Caki2 (cell line): ENCODE results near the gene GPR55. TPM values are rescaled to one million over a fixed set of nuclear protein-coding genes. Genes with fewer than 3 reads are reported as not detected.

Experiments used
- DNase-seq: peaks from one replicate; pipeline ENCODE4 v3.0.0-alpha.2; 2015; ENCODE audit warnings: low read depth
- in situ Hi-C: cut with HindIII; loops from 2 replicates; pipeline ENCODE4 v1.10.0; 2016; ENCODE audit warnings: low sequenced_read_pairs, low pct_unique_long_range_greater_than_20kb, mixed read lengths
- total RNA-seq: library from RNA; depleted of rRNA; stranded (reverse); fragments of >200 nt; shearing (Covaris generic); gene quantifications from 2 replicates; pipeline ENCODE4 v1.2.3, GENCODE V29; 2014; ENCODE audit warnings: low replicate concordance

The GPR55 gene
- total RNA-seq, 1 experiment from 2014 or later = 0.03 TPM

DNA sequence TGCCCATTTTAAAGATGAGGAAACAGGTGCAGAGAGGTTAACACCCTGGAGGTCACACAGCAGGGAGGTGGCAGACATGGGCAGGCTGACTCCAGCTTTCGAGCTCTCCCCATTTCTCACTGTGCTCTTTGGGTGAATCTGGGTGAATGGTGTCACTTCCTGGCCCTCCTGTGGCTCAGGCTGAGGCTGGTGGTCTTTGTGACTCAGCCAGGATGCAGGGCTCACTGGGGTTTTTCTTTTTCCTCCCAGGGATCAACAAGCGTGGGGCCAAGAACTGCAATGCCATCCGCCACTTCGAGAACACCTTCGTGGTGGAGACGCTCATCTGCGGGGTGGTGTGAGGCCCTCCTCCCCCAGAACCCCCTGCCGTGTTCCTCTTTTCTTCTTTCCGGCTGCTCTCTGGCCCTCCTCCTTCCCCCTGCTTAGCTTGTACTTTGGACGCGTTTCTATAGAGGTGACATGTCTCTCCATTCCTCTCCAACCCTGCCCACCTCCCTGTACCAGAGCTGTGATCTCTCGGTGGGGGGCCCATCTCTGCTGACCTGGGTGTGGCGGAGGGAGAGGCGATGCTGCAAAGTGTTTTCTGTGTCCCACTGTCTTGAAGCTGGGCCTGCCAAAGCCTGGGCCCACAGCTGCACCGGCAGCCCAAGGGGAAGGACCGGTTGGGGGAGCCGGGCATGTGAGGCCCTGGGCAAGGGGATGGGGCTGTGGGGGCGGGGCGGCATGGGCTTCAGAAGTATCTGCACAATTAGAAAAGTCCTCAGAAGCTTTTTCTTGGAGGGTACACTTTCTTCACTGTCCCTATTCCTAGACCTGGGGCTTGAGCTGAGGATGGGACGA, 47.1 kb downstream of the GPR55 start:
- in situ Hi-C loops = no loop called here
- no peak for DNase-seq

DNA sequence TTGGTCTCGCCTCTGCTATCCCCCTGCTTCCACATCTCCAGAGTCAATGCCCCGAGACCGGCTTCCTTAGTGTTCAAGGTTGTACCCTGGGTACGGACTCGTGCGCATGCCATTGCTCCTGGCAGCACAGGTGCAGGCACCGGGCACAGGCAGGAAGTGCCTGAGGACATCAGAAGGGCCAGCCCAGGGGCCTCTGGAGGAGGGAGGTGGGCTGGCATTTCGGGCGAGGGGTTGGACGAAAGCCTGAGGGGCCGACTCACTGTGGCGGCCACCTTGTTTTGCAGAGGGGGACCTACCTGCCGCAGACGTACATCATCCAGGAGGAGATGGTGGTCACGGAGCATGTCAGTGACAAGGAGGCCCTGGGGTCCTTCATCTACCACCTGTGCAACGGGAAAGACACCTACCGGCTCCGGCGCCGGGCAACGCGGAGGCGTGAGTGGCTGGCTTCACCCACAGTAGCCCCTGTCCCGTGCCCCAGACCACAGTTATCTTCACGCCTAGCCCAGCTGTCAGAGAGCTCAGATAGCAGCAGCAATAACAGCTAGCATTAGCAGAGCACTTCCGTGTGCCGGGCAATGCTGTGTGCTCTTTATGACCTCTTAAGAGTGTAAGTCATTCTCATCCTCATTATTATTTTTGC, 47.8 kb downstream of the GPR55 start:
- no peak for DNase-seq
- in situ Hi-C loops = no loop called here

DNA sequence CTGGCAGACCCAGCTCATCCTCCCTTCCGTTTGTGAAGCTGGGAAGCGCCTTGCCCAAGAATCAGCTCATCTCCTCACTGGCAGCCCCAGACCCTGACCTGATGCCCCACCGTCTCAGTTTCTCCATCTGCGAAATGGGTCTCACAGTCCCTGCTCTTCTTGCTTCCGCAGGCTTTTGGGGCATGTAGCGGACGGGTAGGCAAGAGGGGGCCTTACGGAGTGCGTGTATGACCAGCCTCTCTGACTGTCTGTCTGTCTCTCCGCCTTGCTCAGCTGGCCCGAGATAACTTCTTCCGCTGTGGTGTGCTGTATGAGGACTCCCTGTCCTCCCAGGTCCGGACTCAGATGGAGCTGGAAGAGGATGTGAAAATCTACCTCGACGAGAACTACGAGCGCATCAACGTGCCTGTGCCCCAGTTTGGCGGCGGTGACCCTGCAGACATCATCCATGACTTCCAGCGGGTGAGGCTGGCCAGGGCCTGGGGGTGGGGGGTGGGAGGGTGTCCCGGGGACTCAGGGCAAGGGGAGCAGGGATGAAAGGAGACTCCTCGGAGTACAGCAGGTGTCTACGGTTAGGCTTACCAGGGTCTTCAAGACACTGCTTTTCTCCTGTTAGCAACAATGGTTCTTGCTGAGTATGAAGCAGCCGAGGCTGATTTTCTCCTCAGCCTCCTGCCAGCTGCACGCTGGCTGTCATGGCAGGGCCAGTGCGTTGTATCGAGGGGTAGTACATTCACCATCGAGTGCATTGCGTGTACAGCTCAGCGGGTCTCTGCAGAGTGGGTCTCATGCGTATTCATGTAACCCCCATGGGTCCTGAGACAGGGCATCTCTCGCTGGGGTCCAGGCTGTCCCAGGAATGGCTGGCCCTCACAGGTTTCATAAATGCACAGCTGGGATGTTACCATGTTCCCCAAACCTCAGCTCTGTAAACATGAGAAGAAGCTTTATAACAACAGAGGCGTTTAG, 49.4 kb downstream of the GPR55 start:
- in situ Hi-C loops = no loop called here
- no peak for DNase-seq

DNA sequence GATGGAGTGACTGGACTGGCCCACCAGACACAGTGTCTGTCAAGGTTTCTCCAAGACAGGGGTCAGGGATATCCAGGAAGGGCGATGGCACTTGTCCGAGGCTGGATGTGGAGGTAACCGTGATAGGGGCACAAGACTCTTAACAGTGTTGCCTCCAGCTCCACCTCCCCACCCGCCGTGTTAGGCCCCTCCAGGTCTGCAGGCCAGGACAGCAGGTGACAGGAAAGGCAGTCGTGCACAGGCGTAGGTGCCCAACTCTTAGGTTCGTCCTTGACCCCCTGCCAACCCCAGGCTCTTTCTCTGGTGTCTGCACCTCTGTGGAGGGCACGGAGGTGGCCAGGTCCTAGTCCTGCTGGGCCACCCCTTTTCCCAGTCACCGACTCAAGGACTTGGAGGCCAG, 50.2 kb downstream of the GPR55 start:
- DNase-seq = no peak
- in situ Hi-C loops = no loop called here

DNA sequence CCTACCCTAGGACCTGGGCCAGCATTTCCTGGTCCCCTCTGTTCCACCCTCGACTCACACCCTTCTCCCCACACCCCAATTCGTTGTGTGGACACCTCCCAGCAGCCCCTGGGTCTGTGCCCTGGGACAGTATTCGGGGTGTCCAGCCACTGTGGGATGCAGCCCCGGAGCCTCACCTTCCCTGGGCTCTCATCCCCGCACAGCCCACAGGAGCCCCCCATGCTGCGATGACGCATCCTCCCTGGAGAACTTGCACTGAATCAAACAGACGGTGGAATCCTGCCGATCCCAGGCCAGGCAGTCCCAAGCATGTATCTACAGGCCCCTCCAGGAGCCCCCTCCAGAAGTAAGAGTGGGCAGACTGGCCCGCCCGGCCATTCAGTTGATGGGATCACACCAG, 50.6 kb downstream of the GPR55 start:
- in situ Hi-C loops = no loop called here
- DNase-seq = no peak

DNA sequence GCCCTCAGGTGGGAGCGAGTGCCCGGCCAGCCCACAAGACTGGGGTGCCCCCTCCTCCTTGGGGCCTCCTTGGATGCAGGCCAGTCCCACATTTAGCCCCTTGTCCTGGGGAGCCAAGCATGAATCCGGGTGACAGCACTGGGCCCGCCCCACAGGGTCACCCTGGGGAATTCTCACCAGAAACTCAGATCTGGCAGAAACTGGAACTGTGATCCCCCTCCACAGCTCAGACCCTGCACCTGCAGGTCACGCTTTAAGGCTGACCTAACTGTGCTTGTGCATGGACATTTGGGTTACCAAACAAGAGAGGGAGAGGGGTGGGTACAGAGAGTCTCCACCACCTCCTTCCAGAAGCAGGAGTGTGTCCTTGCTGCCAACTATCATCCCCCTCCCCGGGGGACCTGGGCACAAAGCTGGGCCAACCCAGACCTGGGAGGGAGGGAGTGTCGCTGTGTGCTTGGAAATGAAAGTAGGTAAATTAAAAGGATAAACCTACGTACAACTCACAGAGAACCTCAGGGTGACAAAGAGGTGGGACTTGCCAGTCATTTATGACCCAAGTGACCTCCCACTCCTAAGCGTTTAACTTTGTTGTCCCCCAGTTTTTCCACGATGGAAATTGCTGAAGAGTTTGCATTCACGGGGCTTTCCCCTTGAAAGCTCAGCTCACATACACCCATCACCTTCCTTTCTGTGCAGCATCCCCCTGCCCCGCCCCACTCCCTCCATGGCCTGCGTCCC, 51.2 kb downstream of the GPR55 start:
- no peak for DNase-seq
- in situ Hi-C loops = no loop called here

DNA sequence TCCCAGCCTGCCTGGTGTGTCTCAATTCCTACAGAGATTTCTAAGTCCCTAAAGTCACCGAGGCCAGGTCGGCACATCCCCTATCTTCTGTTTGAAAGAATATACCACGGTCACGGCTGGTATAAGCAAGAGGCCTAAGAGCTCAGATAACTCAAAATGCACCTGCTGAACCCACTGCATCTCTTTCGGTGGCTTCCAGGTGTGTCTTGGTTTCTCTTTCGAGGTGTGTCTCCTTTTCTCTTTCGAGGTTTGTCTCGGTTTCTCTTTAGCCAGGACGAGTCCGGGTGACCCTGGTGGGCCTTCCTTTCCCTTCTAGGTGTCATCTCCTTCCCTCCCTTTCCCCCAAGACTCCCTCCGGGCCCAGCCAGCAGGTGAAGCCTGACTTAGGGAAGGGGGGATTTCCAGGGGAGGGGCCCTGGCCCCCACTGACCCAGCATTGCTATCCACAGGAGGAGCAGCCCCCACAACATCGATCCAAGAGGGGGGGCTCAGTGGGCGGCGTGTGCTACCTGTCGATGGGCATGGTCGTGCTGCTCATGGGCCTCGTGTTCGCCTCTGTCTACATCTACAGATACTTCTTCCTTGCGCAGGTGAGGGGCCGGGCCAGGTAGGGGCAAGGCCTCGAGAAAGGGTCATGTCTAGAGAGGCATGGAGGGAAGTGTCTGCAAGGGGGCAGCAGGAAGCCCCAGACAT, 51.9 kb downstream of the GPR55 start:
- in situ Hi-C loops = no loop called here
- DNase-seq = no peak

DNA sequence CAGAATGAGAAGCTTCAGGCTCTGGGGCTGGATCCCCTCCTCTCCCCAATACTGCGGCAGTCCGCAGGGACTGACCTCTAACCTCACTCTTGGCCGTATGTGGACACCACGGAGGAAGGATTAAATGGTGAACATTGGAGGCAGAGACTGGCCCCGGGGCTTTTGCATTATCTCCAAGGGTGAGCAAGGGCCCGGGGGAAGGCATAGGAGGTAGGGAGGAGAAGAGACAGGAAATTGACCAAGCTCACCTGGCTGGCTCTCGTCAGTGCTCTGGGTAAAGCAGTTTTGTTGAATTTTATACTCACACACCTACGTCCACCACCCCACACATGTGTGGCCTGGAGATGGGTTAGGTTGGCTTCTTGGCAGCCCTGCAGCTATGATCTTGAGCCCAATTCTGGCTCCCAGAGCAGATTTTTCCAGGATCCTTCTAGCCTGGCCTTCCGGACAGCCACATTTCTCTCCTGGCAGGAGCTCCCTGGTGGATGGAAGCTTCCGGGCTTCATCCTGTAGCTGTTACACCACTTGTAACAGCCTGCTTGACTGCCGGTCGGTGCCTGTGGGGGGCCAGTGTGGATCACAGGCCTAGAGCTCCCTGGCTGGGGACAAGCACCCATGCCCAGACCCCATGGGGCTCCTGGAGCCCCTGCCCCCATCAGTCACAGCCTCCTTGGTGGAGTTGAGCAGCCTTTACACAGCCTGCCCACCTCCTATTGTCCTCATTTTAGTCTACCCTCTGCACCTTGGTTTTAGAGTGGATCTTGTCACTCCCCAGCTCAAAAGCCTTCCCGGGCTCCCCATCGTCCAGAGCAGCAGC, 52.7 kb downstream of the GPR55 start:
- no peak for DNase-seq
- in situ Hi-C loops = no loop called here

DNA sequence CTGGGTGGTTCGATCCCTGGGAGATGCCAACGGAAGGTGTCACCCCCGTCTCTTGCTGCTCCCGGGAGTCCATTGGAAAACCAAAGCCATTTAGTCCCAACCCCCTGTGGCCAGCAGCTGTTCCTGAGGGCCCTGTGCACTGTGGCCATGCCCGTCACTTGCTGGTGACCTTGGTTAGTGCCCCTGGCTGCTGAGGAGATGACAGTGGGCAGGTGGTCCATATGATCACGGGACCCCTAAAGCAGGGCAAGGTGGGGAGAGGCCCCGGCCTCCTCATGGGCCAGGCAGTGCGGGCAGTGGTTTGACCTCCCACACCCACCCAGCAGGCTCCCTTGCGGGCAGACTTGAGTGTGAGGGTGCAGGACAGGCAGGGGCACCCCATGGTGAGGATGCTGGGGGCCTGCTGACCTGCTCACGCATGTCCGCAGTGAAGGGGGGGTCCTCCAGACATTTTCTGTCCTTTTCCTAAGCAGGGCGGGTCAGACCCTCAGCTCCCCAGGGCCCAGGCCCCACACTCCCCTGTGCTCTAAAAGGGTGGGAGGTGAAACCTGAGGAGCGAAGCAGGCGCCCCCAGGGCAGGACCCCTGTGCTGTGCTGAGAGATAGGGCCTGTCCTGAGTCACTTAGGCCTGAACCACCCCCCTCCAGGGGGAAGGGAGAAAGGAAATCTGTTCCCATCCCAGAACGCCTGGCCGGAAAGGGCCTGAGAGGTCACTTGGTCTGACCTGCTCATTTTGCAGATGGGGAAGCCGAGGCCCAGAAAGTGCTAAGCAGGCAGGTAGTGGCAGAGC, 53.5 kb downstream of the GPR55 start:
- in situ Hi-C loops = no loop called here
- no peak for DNase-seq

DNA sequence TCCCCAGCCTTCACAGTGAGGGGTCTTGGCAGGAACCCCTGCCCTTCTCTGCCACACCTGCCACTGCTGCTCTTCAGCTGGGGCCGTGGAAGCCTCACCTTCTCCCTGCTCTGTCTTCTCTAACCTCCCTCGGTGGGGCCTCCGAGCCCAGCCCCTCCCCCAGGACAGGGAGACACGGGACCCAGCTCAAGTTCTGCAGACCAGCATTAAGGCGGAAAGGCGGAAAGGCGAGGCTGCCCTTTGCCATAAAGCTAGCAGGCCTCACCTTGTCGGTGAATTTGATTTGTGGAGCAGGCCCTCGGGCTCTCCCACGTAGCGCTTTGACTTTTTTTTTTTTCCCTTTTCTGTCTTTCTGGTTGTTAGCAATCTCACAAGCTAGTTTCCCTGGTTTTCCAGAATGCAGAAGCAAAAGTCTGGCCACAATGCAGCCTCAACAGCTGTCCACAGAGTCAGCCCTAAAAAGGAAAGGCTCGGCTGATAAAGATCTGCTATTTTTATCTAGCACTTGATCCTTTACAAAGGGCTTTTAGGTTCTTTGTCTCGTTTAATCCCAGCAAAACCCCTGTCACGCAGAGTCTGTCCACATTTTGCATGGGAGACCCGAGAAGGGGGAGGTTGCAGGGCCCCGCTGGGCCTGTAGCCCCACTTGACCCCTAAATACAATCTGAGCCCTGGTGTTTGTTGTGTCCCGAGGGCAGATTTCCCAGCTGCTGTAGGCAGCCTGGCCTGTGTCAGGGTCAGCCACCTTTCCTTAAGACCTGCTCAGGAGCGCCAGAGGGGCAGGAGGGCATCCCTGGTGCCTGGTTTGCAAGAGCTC, 54.3 kb downstream of the GPR55 start:
- no peak for DNase-seq
- in situ Hi-C loops = no loop called here

DNA sequence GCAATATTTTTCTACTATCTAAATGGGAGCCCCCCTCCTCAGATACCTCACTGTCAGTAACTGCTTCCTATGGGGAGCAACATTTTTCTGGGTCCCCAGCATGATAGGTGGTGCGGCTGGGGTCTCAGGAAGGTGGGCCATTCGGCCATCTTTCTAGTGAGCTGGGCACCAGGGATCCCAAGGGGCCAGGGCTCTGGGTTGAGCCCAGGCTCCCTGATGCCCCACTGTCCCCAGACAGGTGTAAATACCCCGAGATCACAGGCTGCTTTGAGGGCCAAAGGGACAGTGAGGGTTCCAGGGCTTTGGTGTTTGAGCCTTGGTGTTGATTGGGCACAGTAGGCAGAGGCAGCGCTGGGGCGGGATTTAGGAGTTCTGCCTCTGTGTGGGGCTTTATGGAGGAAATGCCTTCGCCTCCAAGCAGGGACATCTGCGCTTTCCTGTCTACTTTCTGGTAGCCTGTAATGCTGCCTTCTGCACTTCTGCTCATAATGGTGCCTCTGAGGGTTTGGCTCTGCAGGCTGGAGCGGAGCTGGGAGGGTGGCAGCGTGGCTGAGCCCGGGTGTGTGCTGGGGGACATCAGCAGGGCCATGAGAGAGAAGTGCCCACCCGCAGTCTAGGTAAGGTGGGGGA, 55.0 kb downstream of the GPR55 start:
- in situ Hi-C loops = no loop called here
- no peak for DNase-seq

DNA sequence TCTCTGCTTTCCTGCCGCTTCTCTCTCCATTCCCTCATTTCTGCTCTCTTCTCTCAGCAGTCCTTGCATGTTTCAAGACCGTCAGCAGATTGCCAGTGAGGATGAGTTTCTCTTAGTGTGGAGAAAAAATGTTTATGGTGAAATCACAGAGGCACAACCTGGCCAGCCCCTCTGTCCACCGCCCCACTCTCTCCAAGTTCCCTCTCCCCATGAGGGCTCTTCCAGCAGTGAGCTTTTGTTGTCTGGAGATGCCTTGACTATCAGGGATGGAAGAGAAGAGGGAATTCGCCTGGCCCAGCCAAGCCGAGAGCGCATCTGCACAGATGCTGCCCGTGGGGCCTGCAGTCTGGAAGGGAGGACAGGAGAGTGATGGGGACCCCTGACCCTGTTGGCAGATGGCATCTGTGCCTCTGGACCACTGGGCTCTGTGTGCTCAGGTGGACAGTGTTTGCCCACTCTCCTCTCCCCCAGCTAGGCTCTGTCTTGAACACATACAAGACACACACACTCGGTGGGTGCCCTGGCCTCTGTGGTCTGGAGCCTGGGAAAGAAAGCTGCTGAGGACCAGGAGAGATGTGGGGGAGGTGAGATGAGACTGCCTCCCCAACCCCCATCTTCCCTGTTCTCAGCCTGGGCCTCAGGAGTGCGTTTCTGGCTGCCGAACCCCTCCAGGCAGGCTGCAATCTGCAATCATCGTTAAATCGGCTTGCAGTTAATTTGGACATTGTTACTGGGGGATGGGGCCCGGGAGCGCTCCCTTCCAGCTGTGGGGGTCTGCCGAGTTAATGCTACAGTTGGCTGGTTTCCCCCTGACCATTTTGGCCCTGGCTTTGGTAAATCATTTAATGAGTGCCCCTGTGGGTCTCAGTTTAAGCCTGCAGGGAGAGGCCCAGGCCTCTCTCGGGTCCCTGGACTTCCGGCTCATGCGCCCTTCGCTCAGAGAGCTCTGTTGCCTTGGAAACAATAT, 55.8 kb downstream of the GPR55 start:
- DNase-seq = no peak
- in situ Hi-C loops = no loop called here

DNA sequence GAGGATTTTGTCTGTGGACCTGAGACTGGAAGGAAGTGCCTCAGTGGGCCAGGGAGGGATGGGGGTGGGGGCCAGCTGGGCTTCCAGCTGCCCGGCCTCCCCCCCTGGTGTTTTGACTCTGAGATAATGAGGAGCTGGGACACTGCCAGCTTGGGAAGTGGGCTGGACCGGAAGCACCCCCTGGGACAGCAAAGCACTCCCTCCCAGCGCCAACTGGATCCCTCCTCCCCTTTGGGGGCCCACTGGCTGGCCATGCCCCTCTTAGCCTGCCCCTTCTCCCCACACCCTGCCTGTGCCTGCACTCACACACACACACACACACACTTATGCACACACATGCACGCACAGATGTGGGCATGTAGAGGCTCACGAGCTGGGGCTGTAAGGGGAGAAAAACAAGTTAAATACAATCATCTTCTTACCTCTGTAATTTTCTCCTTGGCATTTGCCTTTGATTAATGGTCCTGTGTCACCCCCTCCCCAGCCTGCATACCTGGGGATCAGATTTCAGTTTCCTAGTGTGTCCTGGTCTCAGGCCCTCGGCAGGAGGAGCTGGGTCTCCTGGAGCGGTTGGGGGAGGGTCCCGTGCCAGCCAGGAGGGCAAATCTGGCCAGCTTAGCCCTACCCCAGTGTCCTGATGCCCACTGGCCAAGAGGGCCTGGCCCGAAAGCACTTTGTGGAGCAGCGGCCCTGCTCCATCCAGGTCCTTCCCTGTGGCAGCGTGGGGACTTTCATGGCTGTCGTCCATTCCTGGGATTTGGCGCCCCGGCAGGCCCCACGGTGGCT, 56.7 kb downstream of the GPR55 start:
- DNase-seq = no peak

More for the DNA sequence above, 56.7 kb downstream of the GPR55 start:
- in situ Hi-C loops = no loop called here
